HG03108 (cell line): ENCODE measurements around the gene ABCA7.
"Not testable (repeated sequence)": the region's sequence is repeated elsewhere in the genome, so short reads cannot be mapped to it uniquely, and the experiment has no call there.

Experiments
- ATAC-seq: cut with Tn5 transposase; IDR thresholded peaks from one replicate; pipeline ENCODE4 v1.9.1; 2021; ENCODE audit warnings: moderate library complexity; ENCODE audit not compliant: unreplicated experiment

Gene ABCA7

DNA sequence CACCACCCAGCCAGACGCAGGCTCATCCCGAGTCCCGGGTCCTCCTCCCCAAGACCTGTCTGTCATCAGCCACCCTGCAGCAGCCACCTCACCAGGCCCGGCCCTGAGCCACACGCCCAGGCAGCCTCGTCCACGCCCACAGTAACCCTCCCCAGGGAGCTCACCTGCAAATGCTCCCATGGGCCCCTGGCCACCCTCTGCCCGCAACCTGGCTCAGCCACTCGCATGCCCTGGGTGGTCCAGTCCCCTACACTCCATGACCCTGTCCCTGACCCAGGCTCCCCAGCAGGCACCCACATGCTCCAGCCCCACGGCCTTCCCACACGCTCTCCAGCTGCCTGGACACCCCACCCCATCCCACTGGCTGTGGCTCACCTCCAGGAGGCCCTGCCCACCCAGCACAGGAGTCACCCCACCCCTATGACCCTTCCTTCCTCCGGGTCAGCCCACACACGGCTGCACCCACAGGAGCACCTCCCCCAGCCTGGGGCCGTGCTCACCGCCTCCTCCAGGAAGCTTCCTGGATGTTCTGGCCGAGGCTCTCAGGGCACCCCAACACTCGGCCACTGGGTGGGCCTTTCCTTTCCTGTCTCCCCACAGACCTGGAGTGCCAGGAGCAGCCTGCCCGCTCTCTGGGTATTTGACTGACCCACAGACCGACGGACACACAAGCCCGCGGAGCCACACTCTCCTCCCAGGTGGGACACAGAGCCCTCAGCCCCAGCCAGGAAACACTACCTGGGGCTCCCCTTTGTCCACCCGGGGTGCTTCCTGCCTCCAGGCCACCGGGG is 22.6 kb upstream of the ABCA7 start:
- ATAC-seq = no peak

DNA sequence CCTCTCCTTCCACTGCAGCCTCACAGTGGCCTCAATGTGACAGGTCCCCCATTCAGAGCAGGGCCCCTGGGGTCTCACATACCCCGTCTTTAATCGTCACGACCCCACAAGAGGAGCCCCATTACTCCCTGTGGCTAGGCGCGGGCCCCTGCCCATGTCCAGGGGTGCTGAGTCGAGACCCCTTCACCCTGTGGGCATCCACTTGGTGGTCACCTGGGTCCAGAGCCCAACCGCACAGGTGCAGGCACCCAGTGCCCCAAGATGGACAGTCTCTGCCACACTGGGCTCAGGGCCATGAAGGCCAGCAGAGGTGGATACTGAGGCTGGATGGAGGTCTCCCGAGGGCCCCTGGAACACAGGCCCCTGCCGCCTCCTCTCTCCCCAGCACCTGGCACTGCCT is 22.0 kb upstream of the ABCA7 start:
- ATAC-seq = no peak

DNA sequence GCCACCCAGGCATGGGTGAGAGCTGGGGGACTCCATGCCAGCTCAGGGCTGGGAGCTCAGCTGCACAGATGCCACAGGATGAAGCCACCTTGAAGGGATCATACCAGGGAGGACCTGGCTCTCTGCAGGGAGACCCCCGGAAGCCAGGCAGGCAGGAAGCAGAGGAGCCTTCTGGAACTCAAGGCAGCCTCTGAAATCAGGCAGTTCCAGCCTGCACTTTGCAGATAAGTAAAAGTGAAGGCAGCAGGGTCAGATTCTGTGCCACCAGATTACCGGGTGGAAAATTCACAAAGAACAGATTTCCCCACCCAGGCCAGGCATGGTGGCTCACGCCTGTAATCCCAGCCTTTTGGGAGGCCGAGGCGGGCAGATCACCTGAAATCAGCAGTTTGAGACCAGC is 21.5 kb upstream of the ABCA7 start:
- ATAC-seq = no peak

DNA sequence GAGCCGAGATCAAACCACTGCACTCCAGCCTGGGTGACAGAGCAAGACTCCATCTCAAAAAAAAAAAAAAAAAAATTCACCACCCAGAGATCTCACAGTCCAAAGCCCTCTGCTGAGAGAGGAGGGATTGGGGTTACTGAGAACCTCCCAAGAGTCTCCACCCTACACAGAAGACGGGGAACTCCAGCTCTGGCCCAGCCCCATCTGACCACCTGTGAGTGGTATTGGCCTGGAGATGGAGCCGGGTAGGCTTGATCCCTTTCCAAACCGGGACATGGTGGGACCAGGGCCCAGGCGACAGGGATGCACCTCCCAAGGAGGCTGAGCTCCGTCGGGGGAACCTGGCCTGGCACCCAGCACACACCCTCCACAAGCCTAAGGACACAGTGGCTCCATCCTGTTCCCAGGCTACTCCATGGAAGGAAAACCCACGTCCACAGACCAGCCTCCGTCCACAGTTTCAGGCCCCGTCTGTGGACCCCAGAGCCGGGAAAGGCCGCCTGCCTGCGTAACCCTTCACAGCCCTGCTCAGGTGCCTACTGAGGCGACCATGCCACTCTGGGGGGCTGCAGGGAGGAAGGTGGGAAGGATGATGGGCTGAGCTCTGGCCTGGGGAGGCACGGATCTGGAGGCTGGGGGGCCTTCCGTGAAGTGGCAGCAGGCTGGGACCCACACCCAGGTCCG is 20.8 kb upstream of the ABCA7 start:
- no peak for ATAC-seq

DNA sequence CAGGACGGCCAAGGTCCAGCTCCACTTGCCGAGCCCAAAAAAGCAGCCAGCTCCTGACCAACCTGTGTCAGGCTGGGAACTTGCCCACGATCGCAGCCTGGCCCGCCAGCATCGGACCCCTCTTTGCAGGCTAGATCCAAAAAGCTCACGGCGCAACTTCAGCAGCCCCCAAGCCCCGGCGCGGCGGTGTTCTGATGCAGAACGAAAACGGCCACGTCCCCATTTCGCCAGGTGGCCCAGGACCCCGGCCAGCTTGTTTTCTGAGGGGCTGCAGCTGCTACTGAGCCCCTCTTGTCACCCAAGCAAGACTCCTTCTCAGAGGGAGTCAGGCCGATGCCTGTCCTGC is 20.3 kb upstream of the ABCA7 start:
- ATAC-seq = no peak

DNA sequence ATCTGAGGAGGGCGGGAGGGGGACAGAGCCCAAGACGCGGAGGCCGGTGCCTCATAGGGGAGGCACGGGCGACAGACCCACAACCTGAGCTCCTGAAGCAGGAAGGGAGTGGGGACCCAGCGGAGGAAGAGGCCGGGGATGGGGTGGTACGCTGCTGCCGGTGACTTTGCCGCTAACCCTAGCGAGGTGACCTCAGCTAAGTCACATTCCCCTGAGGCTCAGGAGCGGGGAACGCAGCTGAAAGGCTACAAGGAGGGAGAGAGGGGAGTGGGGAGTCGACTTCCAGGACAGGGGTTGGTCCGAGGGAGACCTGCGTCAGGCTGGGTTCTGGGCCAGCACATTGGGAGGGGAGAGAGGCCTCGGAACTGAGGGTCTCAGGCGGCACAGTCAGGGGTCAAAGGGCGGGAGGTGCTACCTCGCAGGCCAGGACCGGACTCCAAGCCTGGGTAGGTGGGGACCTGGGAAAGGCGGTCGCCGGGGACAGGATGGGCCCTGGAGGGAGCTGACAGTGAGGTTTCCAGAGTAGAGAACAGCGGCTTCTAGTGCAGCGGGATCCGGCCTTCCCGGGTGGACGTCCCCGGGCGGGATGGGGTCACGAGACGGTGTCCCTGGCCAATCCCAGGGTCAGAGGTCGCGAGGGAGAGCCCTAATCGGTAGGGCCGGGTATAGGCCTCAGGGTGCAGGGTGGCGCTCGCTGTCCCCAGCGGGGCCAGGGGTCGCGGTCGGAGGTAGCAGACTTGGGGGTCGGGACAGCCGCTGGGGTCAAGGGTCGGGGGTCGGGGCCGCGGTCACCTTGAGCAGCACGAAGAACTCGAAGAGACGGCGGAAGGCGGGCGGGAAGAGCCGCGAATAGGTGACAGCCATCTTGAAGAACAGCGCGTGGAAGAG is 19.7 kb upstream of the ABCA7 start:
- no peak for ATAC-seq

DNA sequence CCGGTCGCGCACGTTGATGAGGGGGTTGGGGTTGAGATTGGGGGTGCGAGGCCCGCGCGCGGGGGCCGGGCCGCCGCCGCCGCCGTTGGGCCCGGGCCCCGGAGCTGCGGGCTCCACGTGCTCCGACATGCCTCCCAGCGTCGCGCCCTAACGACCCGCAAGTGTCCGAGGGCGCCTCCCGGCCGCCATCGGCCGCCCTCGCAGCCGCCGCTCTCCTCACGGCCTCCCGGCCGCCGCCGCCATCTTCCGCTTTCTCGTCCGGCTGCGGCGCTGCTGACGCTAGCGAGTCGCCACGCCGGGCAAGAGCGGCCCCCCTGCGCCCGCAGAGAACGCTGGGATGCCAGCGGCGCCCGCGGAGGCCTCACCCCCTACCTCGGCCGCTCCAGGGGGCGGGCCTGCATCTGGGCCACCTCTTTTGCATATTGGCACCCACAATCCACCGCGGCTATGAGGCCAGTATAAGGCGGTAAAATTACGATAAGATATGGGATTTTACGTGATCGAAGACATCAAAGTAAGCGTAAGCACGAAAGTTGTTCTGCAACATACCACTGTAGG is 19.0 kb upstream of the ABCA7 start, which contains the start of gene TMEM259:
Gene TMEM259, minus strand, starts transcription at position 256 of the 558 bp plus-strand sequence. Its CDS starts 127 bp downstream, at position 129.
- ATAC-seq = peak; percentile 79

DNA sequence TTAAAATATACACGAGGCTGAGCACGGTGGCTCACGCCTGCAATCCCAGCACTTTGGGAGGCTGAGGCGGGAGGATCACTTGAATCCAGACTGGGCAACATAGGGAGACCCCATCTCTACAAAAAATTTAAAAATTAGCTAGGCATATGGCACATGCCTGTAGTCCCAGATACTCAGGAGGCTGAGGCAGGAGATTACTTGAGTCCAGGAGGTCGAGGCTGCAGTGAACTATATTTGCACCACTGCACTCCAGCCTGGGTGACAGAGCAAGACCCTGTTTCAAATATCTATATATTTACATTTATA is 16.1 kb upstream of the ABCA7 start:
- ATAC-seq = not testable (repeated sequence)

DNA sequence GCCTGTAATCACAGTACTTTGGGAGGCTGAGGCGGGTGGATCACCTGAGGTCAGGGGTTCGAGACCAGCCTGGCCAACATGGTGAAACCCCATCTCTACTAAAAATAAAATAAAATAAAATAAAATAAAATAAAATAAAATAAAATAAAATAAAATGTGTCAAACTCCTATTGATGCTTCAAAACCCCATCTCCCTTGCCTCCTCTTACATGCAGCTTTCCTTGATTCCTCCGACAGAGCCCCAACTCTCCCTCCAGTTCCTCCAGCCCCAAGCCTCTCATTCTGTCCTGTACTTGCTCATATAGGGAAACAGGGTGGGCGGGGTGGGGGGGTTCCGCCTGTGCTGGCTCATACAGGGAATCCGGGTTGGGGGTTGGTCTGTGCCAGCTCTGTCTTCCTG is 14.8 kb upstream of the ABCA7 start:
- not testable (repeated sequence) for ATAC-seq

DNA sequence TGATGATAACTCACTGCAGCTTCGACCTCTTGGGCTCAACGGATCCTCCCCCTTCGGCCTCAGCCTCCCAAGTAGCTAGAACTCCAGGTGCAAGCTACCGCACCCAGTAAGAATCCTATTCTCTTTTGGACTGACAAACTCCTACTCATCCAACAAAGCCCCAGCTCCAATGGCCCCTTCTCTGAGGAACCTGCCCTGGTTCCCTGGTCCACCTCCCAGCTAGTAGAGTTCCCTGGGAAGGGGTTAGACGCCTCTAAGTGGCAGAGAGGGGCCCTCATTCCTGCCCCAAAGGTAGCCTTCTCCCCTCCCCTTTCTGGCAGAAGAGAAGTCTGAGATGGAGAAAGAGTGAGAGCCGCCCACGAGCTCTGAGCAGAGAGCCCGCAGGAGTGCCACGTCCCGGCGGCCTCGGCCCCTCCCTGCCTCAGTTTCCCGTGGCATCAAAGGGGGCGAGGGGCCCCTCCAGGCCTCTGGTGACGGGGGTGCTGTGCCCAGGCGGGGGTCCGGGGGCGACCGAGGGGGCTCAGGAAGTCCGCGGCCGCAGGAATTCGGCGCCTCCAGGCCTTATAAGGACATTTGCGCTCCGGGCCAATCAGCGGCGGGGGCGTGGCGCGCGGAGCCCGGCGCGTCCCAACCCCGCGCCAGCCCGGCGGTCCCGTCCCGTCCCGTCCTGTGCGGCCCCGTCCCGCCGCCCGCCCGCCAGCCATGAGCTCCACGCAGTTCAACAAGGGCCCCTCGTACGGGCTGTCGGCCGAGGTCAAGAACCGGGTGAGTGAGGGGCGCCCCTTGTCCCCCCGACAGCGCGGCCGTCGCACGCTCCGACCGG is 13.7 kb upstream of the ABCA7 start, which contains the start of gene CNN2:
Gene CNN2, plus strand, starts transcription at position 649 of the 823 bp plus-strand sequence. Its CDS starts 54 bp downstream, at position 703.
- ATAC-seq = peak; percentile 55

DNA sequence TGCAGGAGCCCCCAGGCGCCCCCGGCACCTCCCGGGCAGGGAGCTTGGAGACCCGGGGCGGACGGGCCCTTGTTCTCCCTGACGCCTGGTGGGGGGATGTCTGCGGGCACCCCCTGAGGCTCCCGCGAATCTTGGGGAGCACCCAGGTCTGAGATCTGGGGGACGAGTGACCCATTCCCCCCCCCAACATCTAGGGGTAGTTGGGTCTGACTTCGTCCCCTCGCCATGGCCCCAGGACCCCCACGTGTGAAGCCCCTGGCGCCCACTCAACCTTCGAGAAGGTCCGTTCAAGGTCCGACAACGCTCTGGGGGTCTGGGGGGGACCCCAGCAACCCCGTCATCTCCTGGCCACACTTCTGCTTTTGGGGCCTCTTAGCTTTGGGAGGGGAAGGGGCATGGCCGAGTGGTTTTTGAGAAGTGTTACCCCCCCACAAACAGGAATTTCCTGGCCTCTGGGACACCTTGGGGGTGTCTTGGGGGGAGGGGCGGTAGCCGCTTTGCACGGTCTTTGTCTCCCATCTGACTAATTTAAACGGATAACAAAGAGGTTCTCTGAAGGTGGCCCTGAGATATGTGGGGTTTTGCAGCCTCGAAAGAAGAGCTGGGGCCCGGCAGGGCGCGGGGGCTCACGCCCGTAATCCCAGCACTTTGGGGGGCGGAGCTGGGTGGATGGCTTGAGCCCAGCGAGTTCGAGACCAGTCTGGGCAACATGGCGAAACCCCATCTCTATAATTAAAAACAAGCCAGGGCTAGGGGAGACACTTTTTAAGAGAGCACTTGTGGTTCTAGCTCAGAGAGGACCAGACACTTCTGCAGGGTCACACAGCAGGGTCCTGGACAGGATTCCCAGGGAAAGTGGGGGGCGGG is 12.9 kb upstream of the ABCA7 start:
- no peak for ATAC-seq

DNA sequence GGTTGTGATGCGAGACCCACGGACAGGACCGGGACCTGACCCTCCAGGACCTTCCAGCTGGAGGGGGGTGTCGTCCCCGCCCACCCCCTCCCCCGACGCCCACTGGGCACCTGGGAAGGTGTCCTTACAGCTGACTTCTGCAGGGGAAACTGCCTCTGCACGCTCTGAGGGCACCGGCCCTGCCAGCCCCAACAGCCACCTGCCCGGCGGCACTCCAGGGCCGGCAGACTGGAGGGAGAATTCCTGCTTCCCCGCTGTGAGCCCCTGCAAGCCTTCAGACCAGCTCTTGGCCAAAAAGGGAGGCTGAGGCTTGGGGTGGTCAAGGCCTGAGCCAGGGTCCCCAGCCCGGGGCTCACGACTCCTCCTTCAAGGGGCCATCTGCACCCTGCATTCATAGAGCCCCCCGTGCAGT is 12.3 kb upstream of the ABCA7 start:
- ATAC-seq = no peak

DNA sequence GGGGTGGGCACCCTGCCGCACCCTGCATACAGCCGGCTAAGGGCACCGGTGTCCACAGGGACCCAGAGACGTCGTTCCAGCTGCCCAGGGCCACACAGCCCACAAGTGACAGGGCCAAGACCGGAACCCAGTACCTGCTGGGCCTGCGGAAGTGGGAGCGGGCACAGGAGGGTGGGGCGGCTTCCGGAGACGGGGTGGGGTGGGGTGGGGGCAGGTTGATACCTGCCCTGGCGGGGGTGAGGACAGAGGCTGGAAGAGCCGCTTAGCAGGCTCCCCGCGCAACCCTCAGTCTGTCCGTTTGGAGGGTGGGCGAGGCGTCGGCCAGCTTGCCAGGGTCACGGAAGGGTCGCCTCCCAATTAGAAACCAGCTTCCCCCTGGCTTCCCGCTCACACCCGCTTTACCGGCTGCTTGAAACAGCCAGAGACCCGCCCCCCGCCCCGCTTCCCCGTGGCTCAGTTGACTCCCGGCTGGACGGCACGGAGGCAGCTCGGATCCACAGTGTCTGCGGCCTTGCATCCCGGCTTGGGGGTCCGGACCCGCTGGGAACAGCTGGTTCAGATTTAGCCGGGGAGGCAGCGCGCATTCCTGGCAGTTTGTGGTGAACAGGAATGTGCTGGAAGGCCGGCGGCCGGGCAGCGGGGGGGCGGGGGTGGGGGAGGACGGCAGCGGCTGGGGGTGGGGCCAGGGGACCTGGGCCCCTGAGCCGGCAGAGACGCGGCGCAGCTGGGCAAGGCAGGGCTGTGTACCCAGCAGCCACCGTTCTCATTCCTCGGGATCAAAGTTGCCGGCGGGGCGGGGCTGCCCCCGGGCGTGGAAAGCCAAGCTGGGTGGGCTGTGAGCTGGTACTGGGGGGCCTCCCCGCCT is 11.6 kb upstream of the ABCA7 start:
- no peak for ATAC-seq

DNA sequence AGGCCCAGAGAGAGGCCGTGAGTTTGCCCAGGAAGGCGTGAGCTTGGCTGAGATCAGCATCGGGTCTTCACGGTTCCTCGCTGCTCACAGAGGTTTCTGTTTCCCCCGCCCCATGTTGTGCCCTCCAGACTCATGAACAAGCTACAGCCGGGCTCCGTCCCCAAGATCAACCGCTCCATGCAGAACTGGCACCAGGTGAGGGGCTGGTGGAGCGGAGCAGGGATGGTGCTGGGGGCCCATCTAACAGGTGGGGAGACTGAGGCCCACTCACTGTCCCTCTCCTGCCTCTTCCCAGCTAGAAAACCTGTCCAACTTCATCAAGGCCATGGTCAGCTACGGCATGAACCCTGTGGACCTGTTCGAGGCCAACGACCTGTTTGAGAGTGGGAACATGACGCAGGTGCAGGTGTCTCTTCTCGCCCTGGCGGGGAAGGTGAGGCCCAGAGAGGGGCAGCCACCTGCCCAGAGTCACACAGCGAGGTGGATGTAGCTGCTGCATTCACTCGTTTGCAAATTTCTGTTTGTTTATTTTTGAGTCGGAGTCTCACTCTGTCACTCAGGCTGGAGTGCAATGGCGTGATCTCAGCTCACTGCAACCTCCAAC is 7.5 kb upstream of the ABCA7 start:
- no peak for ATAC-seq

DNA sequence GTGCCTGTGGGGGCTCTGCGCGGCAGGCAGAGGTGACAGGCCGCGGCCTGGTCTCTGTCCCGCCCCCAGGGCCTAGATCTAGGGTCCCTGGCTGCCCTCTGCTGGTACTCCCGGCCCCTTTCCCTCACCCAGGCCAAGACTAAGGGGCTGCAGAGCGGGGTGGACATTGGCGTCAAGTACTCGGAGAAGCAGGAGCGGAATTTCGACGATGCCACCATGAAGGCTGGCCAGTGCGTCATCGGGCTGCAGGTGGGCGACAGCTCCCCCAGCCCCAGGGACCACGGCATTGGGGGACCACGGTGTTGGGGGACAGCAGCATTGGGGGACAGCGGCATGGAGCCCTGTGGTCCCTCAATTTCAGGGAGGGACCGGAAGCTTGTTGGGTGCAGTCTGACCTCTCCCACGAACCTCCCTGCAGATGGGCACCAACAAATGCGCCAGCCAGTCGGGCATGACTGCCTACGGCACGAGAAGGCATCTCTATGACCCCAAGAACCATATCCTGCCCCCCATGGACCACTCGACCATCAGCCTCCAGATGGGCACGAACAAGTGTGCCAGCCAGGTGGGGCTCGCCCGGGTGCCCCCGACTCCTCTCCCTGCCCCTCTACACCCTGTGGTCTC is 3.8 kb upstream of the ABCA7 start:
- ATAC-seq = no peak

DNA sequence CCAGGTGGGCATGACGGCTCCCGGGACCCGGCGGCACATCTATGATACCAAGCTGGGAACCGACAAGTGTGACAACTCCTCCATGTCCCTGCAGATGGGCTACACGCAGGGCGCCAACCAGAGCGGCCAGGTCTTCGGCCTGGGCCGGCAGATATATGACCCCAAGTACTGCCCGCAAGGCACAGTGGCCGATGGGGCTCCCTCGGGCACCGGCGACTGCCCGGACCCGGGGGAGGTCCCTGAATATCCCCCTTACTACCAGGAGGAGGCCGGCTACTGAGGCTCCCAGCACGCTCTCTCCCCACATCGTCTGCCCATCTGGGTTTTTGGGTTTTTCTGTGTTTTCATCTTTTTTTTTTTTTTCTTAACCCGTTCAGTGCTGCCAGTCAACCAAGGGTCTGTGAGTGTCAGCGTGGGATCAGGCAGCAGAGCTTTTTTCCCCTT is 2.3 kb upstream of the ABCA7 start:
- ATAC-seq = no peak

DNA sequence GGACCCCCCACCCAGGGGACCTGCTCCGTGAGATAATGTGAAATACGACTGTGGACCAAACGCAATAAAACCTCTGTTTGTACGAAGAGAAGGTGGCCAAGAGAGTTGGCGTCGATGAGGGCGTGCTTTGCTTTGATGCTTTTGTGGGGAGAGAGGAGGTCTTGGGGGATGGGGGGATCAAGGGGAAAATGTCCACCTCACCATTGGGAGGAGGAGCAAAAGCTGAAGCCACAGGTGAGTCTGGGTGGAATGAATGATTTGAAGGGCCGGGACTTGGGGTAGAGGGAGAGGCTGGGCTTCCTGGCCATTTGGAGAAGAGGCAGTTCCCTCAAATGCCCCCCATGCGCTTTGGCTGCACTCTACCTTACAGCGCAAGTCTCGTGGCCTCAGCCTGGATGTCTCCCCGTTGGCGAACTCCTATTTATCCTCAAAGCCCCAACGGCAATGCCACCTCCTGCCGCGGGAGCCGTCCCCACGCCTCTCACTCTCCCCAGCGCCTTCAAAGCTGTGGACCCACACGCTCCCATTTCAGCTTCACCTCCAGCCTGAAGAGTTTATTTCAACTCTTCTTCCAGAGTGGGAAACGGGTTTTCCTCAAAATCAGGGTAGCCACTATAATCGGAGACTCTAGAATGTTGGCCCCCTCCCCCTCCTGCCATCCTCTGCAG is 795 bp upstream of the ABCA7 start:
- ATAC-seq = no peak
